HEK293 (cell line): ENCODE data around the gene KCTD21.

Experiments
- EGR2 ChIP-seq: fragments of 450-650 bp; formaldehyde crosslinking; IDR thresholded peaks from 2 replicates; pipeline ENCODE4 v1.5.1; 2016; ENCODE audit warnings: low read depth, missing biosample characterization, missing genetic modification characterization
- HOXA7 ChIP-seq: sonication (generic); formaldehyde crosslinking; IDR thresholded peaks from 2 replicates; pipeline ENCODE4 v1.8.1; 2022; ENCODE audit warnings: missing genetic modification reagents, borderline replicate concordance
- RBAK ChIP-seq: fragments of 450-650 bp; formaldehyde crosslinking; IDR thresholded peaks from 2 replicates; pipeline ENCODE4 v1.5.1; 2016; ENCODE audit warnings: missing biosample characterization, missing genetic modification characterization
- ZNF114 ChIP-seq: fragments of 450-650 bp; formaldehyde crosslinking; IDR thresholded peaks from 2 replicates; pipeline ENCODE4 v1.5.0; 2017; ENCODE audit warnings: missing biosample characterization, missing genetic modification characterization
- ZNF211 ChIP-seq: fragments of 450-650 bp; formaldehyde crosslinking; IDR thresholded peaks from 2 replicates; pipeline ENCODE4 v1.5.1; 2016; ENCODE audit warnings: low read depth, missing biosample characterization, missing genetic modification characterization
- ZNF514 ChIP-seq: fragments of 450-650 bp; formaldehyde crosslinking; IDR thresholded peaks from 2 replicates; pipeline ENCODE4 v1.5.1; 2016; ENCODE audit warnings: missing biosample characterization, missing genetic modification characterization
- ZNF629 ChIP-seq: fragments of 450-650 bp; formaldehyde crosslinking; IDR thresholded peaks from 2 replicates; pipeline ENCODE4 v1.5.1; 2017; ENCODE audit warnings: missing biosample characterization, missing genetic modification characterization
- ZSCAN16 ChIP-seq: fragments of 450-650 bp; formaldehyde crosslinking; IDR thresholded peaks from 2 replicates; pipeline ENCODE4 v1.5.1; 2016; ENCODE audit warnings: missing biosample characterization, missing genetic modification characterization
- TF ChIP-seq, protein P1 (sequence below): fragments of 450-650 bp; formaldehyde crosslinking; IDR thresholded peaks from 2 replicates; pipeline ENCODE4 v1.5.1; 2016; ENCODE audit warnings: missing biosample characterization, missing genetic modification characterization
- TF ChIP-seq, protein P2 (sequence below): fragments of 450-650 bp; formaldehyde crosslinking; IDR thresholded peaks from 2 replicates; pipeline ENCODE4 v1.5.1; 2016; ENCODE audit warnings: missing biosample characterization, missing genetic modification characterization
- TF ChIP-seq, protein P3 (sequence below): fragments of 450-650 bp; formaldehyde crosslinking; IDR thresholded peaks from 2 replicates; pipeline ENCODE4 v1.5.1; 2016; ENCODE audit warnings: missing biosample characterization, missing genetic modification characterization

DNA sequence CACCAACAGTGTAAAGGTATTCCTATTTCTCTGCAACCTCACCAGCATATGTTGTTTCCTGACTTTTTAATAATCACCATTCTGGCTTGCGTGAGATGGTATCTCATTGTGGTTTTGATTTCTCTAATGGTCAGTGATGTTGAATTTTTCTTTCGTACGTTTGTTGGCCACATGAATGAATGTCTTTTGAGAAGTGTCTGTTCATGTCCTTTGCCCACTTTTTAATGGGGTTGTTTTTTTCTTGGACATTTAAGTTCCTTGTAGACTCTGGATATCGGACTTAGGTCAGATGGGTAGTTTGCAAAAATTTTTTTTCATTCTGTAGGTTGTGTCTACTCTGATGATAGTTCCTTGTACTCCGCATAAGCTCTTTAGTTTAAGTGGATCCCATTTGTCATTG, 23.1 kb upstream of the KCTD21 start:
- TF ChIP-seq, protein P1, sequence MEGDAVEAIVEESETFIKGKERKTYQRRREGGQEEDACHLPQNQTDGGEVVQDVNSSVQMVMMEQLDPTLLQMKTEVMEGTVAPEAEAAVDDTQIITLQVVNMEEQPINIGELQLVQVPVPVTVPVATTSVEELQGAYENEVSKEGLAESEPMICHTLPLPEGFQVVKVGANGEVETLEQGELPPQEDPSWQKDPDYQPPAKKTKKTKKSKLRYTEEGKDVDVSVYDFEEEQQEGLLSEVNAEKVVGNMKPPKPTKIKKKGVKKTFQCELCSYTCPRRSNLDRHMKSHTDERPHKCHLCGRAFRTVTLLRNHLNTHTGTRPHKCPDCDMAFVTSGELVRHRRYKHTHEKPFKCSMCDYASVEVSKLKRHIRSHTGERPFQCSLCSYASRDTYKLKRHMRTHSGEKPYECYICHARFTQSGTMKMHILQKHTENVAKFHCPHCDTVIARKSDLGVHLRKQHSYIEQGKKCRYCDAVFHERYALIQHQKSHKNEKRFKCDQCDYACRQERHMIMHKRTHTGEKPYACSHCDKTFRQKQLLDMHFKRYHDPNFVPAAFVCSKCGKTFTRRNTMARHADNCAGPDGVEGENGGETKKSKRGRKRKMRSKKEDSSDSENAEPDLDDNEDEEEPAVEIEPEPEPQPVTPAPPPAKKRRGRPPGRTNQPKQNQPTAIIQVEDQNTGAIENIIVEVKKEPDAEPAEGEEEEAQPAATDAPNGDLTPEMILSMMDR = no peak
- TF ChIP-seq ZNF514 (tag by site-specific recombination) (no peak), EGR2 (tag by site-specific recombination) (no peak), ZSCAN16 (no peak), HOXA7 (CRISPR knock-in tag) (no peak), ZNF114 (tag by site-specific recombination) (no peak), ZNF211 (tag by site-specific recombination) (no peak), RBAK (tag by site-specific recombination) (no peak), ZNF629 (tag by site-specific recombination) (no peak)
- TF ChIP-seq, protein P2, sequence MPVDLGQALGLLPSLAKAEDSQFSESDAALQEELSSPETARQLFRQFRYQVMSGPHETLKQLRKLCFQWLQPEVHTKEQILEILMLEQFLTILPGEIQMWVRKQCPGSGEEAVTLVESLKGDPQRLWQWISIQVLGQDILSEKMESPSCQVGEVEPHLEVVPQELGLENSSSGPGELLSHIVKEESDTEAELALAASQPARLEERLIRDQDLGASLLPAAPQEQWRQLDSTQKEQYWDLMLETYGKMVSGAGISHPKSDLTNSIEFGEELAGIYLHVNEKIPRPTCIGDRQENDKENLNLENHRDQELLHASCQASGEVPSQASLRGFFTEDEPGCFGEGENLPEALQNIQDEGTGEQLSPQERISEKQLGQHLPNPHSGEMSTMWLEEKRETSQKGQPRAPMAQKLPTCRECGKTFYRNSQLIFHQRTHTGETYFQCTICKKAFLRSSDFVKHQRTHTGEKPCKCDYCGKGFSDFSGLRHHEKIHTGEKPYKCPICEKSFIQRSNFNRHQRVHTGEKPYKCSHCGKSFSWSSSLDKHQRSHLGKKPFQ = no peak
- TF ChIP-seq, protein P3, sequence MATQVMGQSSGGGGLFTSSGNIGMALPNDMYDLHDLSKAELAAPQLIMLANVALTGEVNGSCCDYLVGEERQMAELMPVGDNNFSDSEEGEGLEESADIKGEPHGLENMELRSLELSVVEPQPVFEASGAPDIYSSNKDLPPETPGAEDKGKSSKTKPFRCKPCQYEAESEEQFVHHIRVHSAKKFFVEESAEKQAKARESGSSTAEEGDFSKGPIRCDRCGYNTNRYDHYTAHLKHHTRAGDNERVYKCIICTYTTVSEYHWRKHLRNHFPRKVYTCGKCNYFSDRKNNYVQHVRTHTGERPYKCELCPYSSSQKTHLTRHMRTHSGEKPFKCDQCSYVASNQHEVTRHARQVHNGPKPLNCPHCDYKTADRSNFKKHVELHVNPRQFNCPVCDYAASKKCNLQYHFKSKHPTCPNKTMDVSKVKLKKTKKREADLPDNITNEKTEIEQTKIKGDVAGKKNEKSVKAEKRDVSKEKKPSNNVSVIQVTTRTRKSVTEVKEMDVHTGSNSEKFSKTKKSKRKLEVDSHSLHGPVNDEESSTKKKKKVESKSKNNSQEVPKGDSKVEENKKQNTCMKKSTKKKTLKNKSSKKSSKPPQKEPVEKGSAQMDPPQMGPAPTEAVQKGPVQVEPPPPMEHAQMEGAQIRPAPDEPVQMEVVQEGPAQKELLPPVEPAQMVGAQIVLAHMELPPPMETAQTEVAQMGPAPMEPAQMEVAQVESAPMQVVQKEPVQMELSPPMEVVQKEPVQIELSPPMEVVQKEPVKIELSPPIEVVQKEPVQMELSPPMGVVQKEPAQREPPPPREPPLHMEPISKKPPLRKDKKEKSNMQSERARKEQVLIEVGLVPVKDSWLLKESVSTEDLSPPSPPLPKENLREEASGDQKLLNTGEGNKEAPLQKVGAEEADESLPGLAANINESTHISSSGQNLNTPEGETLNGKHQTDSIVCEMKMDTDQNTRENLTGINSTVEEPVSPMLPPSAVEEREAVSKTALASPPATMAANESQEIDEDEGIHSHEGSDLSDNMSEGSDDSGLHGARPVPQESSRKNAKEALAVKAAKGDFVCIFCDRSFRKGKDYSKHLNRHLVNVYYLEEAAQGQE = no peak
